ENCODE measurements around the gene C2CD4B.

Gene C2CD4B, protein sequence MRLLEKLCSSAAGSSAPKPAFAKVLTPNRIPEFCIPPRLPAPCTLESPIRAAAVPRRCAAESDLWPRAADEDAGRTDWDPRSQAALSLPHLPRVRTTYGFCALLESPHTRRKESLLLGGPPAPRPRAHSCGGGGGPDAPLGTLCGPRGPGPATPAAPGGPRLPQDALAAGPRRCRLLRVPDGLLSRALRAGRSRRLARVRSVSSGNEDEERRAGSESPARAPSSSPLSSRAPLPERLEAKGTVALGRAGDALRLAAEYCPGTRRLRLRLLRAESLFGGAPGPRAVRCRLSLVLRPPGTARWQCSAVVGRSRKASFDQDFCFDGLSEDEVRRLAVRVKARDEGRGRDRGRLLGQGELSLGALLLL

DNA sequence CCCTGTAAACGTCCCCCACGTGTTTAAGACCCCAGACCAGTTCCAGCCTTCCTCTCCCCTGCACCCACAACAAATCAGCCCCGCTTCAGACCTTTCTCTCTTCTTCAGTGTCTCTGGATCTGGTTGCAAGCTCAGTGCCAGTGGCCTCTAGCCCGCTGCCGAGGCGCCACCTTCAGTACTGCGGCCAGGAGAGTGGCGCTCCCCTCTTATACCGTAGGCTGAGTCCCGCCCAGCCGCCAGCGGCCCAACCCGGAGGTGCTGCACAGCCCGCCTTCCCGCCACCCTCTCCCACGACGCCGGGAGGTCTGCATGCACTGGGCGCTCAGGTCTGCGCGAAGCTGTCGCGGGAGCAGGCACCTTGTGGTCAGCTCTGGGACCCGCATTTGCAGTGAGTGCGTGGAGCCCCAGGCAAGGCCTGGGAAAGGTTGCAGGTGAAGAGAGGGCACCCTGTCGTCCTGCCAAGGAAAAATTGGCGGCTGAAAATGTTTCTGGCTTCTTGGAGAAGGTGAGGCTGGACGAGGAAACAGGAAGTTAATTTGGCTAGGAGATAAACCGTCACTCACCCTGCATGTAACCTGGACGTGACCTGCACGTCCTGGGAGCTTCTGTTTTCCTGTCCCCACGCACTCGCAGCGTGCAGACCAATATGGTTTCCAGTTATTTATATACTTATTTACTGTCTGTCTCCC, at the start of gene C2CD4B:
C2CD4B (minus strand) TSS at position 182 of the 689 bp plus-strand sequence. CDS start 301 bp downstream, outside the sequence.
- peak; percentile 81 for DNase-seq (ENCODE audit: low spot score)

DNA sequence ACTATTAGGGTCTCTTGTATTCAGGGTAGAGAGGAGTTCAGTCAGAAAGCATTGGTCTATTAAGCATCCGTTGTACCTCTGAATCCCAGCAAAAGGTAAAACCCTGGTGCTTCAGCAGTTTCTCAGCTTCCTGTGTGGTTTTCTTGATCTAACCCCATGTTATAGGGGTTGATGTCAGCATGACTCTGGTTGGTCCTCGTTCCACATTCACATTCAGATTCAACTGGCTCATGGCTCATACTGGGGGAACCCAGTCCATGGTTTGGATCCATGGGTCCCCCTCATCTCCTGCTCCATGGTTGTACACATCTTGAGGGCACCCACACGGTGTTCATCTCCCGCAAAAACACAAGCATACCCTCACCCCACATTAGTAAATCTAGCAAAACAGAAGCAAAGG, 47.7 kb upstream of the C2CD4B start:
- DNase-seq (ENCODE audit: low spot score): no peak

DNA sequence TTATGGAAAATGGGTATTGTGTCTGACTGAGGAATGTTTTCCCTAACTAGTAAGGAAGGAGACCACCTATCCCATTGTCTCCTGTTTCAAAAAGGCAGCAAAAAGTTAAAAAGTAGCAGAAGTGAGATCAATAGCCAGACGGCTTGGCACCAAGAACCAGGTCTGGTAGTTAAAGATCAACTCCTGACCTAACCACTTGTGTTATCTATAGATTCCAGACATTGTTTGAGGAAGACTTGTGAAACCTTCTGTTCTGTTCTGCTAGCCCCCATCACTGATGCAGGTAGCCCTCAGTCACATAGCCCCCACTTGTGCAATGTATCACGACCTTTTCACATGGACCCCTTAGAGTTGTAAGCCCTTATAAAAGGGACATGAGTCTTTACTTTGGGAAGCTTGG, 46.3 kb upstream of the C2CD4B start:
- DNase-seq (ENCODE audit: low spot score): no peak

DNA sequence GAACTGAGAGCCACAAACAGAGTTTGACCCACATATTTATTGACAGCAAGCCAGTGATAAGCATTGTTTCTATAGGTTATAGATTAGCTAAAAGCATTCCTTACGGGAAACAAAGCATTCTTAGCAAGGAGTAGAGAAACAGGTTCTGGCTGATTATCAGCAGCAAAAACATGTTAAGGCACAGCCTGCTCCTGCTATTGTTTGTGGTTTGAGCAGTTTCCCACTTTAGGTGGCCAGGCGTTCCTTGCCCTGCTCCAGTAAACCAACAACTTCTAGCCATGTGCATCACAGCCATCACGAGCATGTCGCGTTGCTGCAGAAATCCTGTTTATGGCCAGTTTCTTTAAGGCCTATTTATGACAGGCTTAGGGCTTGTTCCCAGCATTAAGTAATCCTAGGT, 44.7 kb upstream of the C2CD4B start:
- DNase-seq (ENCODE audit: low spot score): no peak

DNA sequence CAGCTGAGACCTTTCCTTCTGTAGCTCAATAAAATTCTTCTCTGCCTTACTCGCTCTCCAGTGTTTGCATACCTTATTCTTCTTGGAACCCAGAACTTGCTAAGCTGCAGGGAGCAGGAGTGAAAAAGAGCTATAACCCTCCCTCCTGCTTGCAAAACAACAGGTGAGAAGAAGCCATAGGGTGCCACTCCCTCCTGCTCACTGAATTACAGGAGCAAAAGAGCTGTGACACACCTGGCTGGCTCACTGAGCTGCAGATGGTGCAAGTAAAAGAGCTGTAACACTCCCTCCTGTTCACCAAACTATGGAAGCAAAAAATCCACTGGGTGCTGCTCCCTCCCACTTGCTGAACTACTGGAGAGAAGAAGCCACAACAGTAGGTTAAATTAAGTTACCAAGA, 44.2 kb upstream of the C2CD4B start:
- no peak for DNase-seq (ENCODE audit: low spot score)

DNA sequence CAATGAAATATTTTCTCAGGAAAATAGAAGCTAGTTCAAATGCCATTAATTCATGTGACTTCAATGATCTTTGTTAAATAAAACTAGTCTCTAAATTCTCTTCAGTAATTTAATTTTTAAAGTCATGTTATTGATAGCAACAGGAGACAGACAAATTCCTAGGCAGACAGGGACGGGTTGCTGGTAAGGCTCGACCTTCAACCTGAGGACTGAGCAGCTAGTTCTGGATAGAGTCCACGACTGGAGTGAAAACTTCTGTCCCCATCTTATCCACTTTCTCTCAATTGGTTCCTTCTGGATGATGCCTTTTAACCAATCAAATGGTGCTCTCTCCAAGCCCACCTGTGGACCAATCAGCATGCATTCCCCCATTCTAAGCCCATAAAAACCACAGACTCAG, 43.8 kb upstream of the C2CD4B start:
- no peak for DNase-seq (ENCODE audit: low spot score)

DNA sequence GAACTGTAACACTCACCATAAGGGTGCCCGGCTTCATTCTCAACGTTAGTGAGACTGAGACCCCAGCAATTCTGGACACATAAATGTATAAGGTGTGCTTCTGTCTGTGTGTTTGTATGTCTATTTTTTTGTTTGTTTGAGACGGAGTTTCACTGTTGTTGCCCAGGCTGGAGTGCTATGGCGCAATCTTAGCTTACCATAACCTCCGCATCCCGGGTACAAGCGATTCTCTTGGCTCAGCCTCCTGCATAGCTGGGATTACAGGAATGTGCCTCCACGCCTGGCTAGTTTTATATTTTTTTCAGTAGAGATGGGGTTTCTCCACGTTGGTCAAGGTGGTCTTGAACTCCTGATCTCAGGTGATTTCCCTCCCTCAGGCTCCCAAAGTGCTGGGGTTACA, 43.3 kb upstream of the C2CD4B start:
- DNase-seq (ENCODE audit: low spot score): no peak

DNA sequence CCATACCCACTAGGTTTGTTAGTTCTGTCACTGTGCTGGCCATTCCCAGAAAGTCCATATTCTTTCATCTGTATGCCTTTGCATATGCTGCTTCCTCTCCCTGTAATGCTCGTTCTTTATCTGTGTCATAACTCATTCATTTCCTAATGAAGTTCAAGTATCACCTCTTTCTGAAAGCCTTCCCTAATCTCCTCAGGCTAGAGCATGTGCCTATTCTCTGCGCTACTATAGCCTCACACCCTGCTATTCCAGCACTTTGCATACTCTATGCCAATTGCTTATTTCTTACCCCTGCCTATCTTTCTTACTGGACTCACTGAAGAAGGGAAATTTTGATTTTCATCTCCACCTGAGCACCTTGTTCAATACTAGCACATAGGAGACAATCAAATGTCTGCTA, 25.6 kb upstream of the C2CD4B start:
- DNase-seq (ENCODE audit: low spot score): no peak

DNA sequence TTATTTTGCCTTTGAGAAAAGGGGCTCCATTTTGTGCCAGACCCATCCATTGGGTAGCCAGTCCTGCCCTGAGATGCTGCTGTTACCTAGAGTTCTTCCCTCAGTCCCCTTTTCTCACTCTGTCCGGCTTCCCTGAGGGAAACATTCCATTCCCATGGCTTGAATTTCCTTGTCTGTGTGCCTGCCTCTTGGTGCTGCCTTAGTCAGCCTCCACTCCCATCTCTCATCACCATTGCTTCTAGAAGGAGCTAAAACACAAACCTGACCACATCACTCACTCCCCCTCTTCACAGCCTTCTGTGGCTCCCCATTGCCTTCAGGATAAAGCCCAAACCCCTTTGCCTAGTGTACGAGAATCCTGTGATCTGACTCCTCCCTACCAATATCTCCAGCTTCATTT, 25.2 kb upstream of the C2CD4B start:
- no peak for DNase-seq (ENCODE audit: low spot score)

DNA sequence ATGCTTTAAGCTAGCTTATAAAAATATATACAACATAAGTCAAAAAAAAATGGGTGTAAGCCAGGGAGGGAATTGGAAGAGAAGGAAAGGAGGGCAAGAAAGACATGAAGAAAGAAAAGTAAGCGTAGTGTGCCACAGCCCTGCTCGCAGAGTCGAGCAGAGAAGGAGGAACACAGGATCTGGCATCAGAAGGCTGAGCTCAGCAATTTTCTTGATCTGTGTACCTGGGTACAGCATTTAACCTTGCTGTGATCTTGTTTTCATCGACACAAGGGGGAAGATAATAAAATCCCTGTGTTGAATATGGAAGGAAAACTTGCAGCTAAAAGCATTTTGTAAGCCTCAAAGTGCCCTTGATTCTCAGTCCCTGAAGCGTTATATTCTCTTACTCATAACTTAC, 23.7 kb upstream of the C2CD4B start:
- no peak for DNase-seq (ENCODE audit: low spot score)

DNA sequence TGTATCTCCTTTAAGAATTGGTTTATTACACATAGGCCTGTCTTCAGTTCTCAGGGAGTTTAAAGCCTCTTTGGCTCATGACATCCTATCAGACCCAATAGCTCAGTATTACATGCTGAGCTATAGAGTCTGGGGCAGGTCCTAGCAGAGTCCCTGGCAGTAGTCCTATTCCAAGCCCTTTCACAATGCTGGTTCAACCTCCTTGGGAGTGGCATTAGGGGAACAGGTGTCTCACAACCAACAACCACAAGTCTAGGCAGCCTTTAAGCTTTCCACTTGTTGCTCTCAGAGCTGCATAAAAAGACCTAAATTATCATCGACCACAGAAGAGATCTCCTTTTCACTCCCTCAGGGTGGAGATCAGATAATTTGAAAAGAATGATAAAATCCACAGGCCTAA, 22.8 kb upstream of the C2CD4B start:
- no peak for DNase-seq (ENCODE audit: low spot score)

DNA sequence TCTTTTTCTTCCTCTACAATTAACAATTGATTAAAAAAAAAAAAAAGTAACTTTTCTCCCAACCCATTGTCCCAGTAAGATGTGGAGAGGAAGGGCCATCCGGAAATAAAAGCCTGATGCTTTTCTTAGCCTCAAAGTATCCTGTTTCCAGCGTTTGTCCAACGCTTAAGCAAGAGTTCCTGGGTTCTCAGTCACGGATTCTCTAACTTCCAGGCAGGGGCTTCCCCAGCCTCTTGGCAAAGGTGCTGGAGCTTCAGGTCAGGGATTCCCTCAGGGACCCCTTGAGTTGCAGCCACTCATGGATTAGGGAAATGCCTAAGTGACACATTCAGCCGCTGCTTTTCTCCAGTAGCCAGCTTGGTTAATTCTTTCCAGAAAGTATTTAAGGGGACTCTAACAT, 22.3 kb upstream of the C2CD4B start:
- DNase-seq (ENCODE audit: low spot score): peak; percentile 14

DNA sequence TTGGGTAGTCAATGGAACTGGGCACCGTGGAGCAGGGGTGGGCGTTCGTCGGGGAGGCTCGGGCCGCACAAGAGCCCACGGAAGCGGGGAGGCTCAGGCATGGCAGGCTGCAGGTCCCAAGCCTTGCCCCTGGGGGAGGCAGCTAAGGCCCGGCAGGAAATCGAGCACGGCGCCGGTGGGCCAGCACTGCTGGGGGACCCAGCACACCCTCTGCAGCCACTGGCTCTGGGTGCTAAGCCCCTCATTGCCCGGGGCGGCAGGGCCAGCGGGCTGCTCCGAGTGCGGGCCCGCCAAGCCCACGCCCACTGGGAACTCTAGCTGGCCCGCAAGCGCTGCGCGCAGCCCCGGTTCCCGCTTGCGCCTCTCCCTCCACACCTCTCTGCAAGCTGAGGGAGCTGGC, 21.5 kb upstream of the C2CD4B start:
- no peak for DNase-seq (ENCODE audit: low spot score)

DNA sequence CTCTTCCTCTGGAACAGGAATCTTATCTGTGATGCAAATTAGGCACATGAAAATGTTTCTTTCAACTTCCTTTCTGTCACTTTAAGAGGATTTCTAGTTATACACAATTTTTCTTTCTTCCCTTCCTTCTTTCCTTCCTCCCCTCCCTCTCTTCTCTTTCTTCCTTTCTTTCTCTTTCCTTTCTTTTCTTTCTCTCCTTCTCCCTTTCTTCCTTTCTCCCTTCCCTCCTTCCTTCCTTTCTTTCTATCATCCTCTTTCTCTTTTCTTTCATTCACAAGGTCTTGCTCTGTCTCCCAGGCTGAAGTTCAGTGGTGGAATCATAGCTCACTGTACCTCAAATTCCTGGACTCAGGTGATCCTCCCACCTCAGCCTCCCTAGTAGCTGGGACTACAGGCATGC, 18.0 kb upstream of the C2CD4B start:
- no peak for DNase-seq (ENCODE audit: low spot score)

DNA sequence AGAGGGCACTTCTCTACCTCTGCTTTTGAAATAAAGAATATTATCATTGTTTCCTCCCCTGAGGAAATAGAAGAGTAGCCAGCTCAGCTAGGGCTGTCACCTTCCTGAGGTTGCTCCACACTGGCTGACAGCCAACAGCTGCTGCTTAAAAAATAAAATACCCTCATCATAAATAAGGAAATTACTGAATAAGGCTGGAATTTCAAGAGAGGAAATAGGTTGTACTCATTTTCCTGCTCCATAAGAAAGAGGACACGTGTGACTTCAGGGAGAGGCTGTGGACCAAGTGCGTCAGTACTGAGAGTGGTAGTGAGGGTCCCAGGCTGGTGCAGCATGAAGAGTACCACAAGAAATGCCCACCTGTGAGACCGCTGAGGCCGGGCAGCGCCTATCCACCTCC, 8.1 kb upstream of the C2CD4B start:
- DNase-seq (ENCODE audit: low spot score): peak; percentile 99

DNA sequence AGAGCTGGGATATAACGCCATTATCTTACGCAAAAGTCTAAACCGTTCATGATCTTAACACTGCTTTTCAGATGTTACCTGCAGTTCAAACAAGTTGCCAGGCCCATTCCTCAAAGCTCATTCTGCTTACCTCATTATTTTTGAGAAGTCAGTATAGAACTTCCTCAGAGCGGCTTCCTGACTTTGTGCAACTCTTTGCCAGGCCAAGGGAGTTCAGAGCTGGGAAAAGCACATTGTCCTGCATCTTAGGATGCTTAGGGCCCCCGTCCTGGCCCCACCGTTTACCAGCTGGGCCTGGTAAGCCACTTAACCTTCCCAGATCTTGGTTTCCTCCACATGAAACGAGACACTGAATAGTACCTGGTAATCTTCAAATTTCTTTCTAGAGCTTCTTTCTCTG, 6.8 kb upstream of the C2CD4B start:
- DNase-seq (ENCODE audit: low spot score): no peak

DNA sequence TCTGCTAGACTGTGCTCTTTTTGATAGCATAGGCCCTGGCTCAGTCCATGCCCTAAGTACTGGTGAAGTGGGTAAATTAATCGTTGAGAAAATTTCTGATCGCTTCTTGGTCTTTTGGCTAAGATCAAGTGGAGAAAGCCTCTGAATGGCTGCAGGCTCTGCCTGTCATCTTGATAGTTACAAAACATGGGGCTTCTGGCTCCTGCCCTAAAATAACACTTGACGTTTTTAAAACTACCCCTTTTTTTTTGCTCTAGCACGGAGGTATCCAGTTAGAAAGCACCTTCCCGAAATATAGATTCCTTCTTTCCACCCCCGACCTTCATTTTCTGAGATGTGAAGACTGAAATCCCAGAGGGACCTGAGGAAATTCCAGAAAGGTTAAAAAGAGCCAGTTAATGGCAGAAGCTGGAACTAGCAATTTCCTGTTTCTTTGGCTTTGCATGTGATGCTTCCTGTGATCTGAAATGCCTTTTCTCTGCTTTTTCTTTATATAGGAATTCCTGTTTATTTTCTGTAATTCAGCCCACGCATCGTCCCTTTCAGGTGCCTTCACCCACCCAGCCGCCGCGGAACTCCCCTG, 799 bp upstream of the C2CD4B start:
- DNase-seq (ENCODE audit: low spot score): peak; percentile 81

DNA sequence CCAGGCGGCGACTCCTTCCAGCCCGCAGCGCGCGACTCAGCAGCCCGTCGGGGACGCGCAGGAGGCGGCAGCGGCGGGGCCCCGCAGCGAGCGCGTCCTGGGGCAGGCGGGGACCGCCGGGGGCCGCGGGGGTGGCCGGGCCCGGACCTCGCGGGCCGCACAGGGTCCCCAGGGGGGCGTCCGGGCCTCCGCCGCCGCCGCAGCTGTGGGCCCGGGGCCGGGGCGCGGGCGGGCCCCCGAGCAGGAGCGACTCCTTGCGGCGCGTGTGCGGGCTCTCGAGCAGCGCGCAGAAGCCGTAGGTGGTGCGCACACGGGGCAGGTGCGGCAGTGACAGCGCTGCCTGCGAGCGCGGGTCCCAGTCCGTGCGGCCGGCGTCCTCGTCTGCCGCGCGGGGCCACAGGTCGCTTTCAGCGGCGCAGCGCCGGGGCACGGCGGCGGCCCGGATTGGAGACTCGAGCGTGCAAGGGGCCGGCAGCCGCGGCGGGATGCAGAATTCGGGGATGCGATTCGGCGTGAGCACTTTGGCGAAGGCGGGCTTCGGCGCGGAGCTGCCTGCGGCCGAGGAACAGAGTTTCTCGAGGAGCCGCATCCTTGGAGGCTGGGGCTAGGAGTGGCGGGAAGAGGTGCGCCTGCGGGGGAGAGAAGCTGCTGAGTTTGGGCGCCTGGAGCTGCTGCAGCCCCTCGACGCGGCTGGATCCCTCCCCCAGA, 535 bp downstream of the C2CD4B start:
- peak; percentile 28 for DNase-seq (ENCODE audit: low spot score)

DNA sequence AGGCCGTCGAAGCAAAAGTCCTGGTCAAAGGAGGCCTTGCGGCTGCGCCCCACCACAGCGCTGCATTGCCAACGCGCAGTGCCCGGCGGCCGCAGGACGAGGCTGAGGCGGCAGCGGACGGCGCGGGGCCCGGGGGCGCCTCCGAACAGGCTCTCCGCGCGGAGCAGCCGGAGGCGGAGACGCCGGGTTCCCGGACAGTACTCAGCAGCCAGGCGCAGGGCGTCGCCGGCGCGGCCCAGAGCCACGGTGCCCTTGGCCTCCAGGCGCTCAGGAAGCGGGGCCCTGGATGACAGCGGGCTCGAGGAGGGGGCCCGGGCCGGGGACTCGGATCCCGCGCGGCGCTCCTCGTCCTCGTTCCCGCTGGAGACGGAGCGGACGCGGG, 1.1 kb downstream of the C2CD4B start:
- no peak for DNase-seq (ENCODE audit: low spot score)

DNA sequence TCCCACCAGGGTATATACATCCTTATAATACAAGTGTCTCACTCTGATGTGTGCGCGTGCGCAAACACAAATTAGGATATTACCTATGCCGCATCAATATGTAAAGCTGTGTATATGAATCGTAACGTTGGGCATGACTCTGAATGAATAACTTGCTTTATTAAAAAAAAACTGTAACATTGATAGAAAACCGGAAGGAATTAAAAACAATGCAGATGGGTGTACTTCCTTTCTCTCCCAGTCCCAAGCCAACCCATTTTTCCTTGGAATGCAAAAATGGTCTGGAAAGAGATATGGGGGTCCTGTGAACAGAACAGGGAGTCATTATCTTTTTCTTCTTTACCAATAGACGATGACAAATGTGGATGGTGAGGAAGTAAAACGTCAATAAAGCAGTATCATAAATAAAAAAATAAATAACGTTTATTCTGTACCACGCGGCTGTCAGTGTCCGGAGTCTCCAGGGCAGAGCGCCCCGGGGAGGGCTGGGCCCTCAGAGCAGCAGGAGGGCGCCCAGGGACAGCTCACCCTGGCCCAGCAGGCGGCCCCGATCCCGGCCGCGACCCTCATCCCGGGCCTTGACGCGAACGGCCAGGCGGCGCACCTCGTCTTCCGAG, 1.6 kb downstream of the C2CD4B start:
- peak; percentile 23 for DNase-seq (ENCODE audit: low spot score)

DNA sequence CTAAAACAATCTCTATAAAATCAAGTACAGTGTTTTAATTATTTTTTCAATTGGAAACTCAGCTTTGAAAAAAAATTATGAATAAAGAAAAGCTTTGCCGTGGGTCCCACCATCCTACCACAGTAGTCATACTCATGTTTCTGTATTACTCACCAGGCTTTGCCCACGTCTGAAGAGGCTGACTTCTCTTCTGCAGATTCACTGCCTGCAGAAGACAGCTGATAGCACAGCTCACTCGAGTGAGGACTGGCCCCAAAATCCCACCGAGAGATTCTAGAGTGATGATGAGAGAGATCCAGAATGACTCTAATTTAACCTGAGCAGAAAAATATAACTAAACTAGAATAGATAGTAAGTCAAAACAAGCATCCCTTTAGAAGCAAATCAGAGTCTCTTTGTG, 11.9 kb downstream of the C2CD4B start:
- no peak for DNase-seq (ENCODE audit: low spot score)

DNA sequence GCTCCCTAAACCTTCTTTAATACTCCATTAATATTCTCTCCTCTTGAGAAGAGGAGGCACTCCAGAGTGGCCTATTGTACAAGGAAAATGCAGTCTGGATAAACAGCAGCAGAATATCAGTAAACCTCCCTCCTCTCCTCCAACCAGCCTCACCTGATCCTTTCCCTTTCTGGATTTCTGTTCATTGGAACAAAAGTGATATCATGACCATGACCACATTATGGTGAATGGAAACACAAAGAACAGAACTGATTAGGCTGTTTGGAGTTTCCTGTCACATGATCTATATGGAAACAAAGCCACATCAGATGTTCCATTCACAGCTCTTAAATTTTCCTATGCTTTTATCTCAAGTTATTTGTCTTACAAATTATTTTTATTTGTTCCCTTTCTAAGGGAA, 14.6 kb downstream of the C2CD4B start:
- no peak for DNase-seq (ENCODE audit: low spot score)
